ENCODE data around the gene POU2F1.

GRCh38 chr1:167289966-167290365 is 69.3 kb downstream of the POU2F1 start:
- TF ChIP-seq EP300 (IDR thresholded peaks at IDR 0.05) = no peak
- TF ChIP-seq CTCF (IDR thresholded peaks at IDR 0.05) = no peak
- no peak for TF ChIP-seq POLR2AphosphoS5 (IDR thresholded peaks at IDR 0.05)

All from stomach (tissue), 4 donors.